Measurements from ENCODE around the gene SLC29A4. TPM values are rescaled to one million over a fixed set of nuclear protein-coding genes. Genes with fewer than 3 reads are reported as not detected.

SLC29A4 gene
- total and polyA plus RNA-seq, 2 of the 13 experiments (the other 11 are each of a cell fraction or from before 2014, with no cell fraction given), result 29.7 to 31.7 TPM

GRCh38 chr7:5295039-5296014 is 12.6 kb downstream of the SLC29A4 start:
- BruUV-seq (replicated peaks), result no TSS peak
- no peaks in the 10 kb centered on the region for H3K9me3 ChIP-seq (ENCODE audit: low read length)
- peaks cover 23% of the 10 kb centered on the region for H3K4me1 ChIP-seq (ENCODE audit: insufficient read depth, low read length)
- H4K20me1 ChIP-seq (ENCODE audit: insufficient read depth, low read length), result no peaks in the 10 kb centered on the region
- CTCF ChIA-PET (ENCODE audit: low intra/inter-chr PET ratio, low total read pairs), result no interaction called here
- H3K27ac ChIP-seq (ENCODE audit: extremely low read length, insufficient read depth, low read length), result no peak overlapping the region
- no peak for ATAC-seq
- in situ Hi-C loops (cut with HindIII; ENCODE audit: extremely low pct_ligation_motif_present, low pct_unique_long_range_greater_than_20kb), result no loop called here
- no peak overlapping the region for H3K9ac ChIP-seq (ENCODE audit: insufficient read depth, low read depth, low read length)
- POLR2A ChIA-PET, result interaction anchor here (0.7 kb wide), 1 partner anchor 10 kb away, joined by 3 read pairs; no protein-coding TSS in a partner anchor
- H3K4me3 ChIP-seq (replicated peaks in 1 of 3; ENCODE audit: insufficient read depth in 1 of 3, low read depth in 2 of 3, low read length in 3 of 3), result no peak overlapping the region
- 95% methylated on average over 23 of the region's 33 CpGs for WGBS (ENCODE audit: low lambda C conversion rate)
- TF ChIP-seq MNT (IDR thresholded peaks at IDR 0.05) (0 out of 2 replicates have a peak, but pooled peaks have one; percentile 16), ZNF101 (CRISPR knock-in tag; IDR thresholded peaks at IDR 0.05; ENCODE audit: borderline replicate concordance, low read depth) (no peak), ARNT (IDR thresholded peaks at IDR 0.05) (no peak), ZNF124 (CRISPR knock-in tag; IDR thresholded peaks at IDR 0.05) (no peak), CREB1 (IDR thresholded peaks at IDR 0.05) (peak; percentile 29; the same call in 1 of the 2 replicates), CREB1 (CRISPR knock-in tag; IDR thresholded peaks at IDR 0.05) (no peak), ZFX (CRISPR knock-in tag; IDR thresholded peaks at IDR 0.05; ENCODE audit: low read depth) (no peak), ZNF225 (CRISPR knock-in tag; IDR thresholded peaks at IDR 0.05) (no peak), MED13 (CRISPR knock-in tag; IDR thresholded peaks at IDR 0.05) (no peak), ZNF121 (CRISPR knock-in tag; IDR thresholded peaks at IDR 0.05) (no peak), ZNF251 (CRISPR knock-in tag; IDR thresholded peaks at IDR 0.05) (no peak), HMGA1 (CRISPR knock-in tag; conservative IDR thresholded peaks at IDR 0.05) (no peak), ZNF383 (CRISPR knock-in tag; IDR thresholded peaks at IDR 0.05; ENCODE audit: borderline replicate concordance) (no peak), ZNF792 (CRISPR knock-in tag; IDR thresholded peaks at IDR 0.05) (no peak), AGO2 (optimal IDR thresholded peaks at IDR 0.05; ENCODE audit: low read depth, low read length) (peak; percentile 66), TBL1XR1 (IDR thresholded peaks at IDR 0.05; ENCODE audit: borderline replicate concordance, low read length, partially characterized antibody) (no peak), KLF13 (CRISPR knock-in tag; IDR thresholded peaks at IDR 0.05) (no peak), AGO1 (IDR thresholded peaks at IDR 0.05; ENCODE audit: low read depth, low read length, poor library complexity, severe bottlenecking) (no peak), ZNF614 (CRISPR knock-in tag; IDR thresholded peaks at IDR 0.05; ENCODE audit: borderline replicate concordance) (no peak), GZF1 (CRISPR knock-in tag; IDR thresholded peaks at IDR 0.05) (no peak), TP53 (CRISPR knock-in tag; conservative IDR thresholded peaks at IDR 0.05) (no peak), MXI1 (IDR thresholded peaks at IDR 0.05; ENCODE audit: borderline replicate concordance, low read depth, low read length) (no peak), POGZ (CRISPR knock-in tag; IDR thresholded peaks at IDR 0.05) (no peak), CENPT (CRISPR knock-in tag; IDR thresholded peaks at IDR 0.05; ENCODE audit: low read depth) (no peak)
- no peak for DNase-seq (ENCODE audit: low spot score)
- H3K79me2 ChIP-seq (ENCODE audit: insufficient read depth, low read length), result no peaks in the 10 kb centered on the region
- no peak overlapping the region for H3K4me2 ChIP-seq (ENCODE audit: low read depth, low read length)
- H2AFZ ChIP-seq (ENCODE audit: low read length), result no peak overlapping the region
- intact Hi-C loops (cut with micrococcal nuclease; ENCODE audit: unreplicated experiment), result no loop called here
- no peak for FAIRE-seq
- no peaks in the 10 kb centered on the region for H3K27me3 ChIP-seq (ENCODE audit: control insufficient read depth in 1 of 2, insufficient read depth in 2 of 2, low read length in 2 of 2)
- H3K36me3 ChIP-seq (replicated peaks in 1 of 2; ENCODE audit: control insufficient read depth in 1 of 2, insufficient read depth in 2 of 2, low read length in 2 of 2), result peaks cover 2 to 15% of the 10 kb centered on the region in 2 experiments; a peak in 3 of 5 replicates
